A673 (cell line): ENCODE data around the gene INPP5E. TPM values are rescaled to one million over a fixed set of nuclear protein-coding genes. Genes with fewer than 3 reads are reported as not detected.

Experiments
- BruUV-seq: library from RNA; stranded (reverse); fragments of 400-500 nt; replicated peaks from 2 replicates; lab custom pipeline; 2021; lab: Mats Ljungman, UMichigan
- CTCF ChIA-PET: fragments of 300-600 bp; sonication (Branson Sonifier 250); formaldehyde crosslinking; loops from one replicate; lab custom pipeline; 2022; ENCODE audit warnings: antibody characterized with exemption; lab: Charles Lee
- POLR2A ChIA-PET: fragments of 300-600 bp; sonication (Branson Sonifier 250); formaldehyde crosslinking; loops from one replicate; lab custom pipeline; 2022; ENCODE audit warnings: antibody characterized with exemption; ENCODE audit not compliant: low non-redundant PET; lab: Charles Lee
- DNase-seq: peaks from one replicate; pipeline ENCODE4 v3.0.0-alpha.2; 2015; ENCODE audit warnings: low spot score
- H3K27ac ChIP-seq: fragments of 200-600 bp; sonication (generic); 2 replicates; pipeline ENCODE4 v1.5.1; 2016; ENCODE audit warnings: mixed run types, low read depth, mild to moderate bottlenecking, mixed read lengths, antibody characterized with exemption, low read length; ENCODE audit not compliant: poor library complexity, severe bottlenecking
- H3K27me3 ChIP-seq: fragments of 200-600 bp; sonication (generic); replicated peaks from 2 replicates; pipeline ENCODE4 v1.6.1; 2017; ENCODE audit warnings: mixed run types, low read depth, mild to moderate bottlenecking, mixed read lengths, antibody characterized with exemption, low read length; ENCODE audit not compliant: insufficient read depth, poor library complexity
- H3K36me3 ChIP-seq: fragments of 200-600 bp; sonication (generic); 2 replicates; pipeline ENCODE4 v1.6.1; 2016; ENCODE audit warnings: mixed run types, mild to moderate bottlenecking, mixed read lengths, antibody characterized with exemption, low read length; ENCODE audit not compliant: insufficient read depth, poor library complexity, severe bottlenecking
- H3K4me1 ChIP-seq: fragments of 200-600 bp; sonication (generic); 2 replicates; pipeline ENCODE4 v1.6.1; 2017; ENCODE audit warnings: mixed run types, mild to moderate bottlenecking, mixed read lengths, antibody characterized with exemption, low read length; ENCODE audit not compliant: insufficient read depth, poor library complexity, severe bottlenecking
- H3K4me3 ChIP-seq: fragments of 200-600 bp; sonication (generic); 2 replicates; pipeline ENCODE4 v1.5.1; 2016; ENCODE audit warnings: low read depth, mixed run types, mild to moderate bottlenecking, mixed read lengths, low read length; ENCODE audit not compliant: poor library complexity, severe bottlenecking
- H3K9me3 ChIP-seq: fragments of 200-600 bp; sonication (generic); 2 replicates; pipeline ENCODE4 v1.6.1; 2016; ENCODE audit warnings: mixed run types, low read depth, mild to moderate bottlenecking, mixed read lengths, antibody characterized with exemption, low read length; ENCODE audit not compliant: poor library complexity, severe bottlenecking
- CTCF ChIP-seq: fragments of 300-800, 200-600 bp; sonication (generic); conservative IDR thresholded peaks from 2 replicates; pipeline ENCODE4 v1.5.1; 2017; ENCODE audit warnings: low read depth, mild to moderate bottlenecking, antibody characterized with exemption, low read length, moderate library complexity, mixed read lengths
- EZH2 ChIP-seq: fragments of 200-600 bp; sonication (generic); IDR thresholded peaks from 2 replicates; pipeline ENCODE4 v1.6.1; 2017; ENCODE audit warnings: borderline replicate concordance, low read depth, mild to moderate bottlenecking, mixed read lengths, antibody characterized with exemption, low read length; ENCODE audit not compliant: poor library complexity, severe bottlenecking
- intact Hi-C: fragments of 100-400 bp; cut with micrococcal nuclease; formaldehyde crosslinking; loops from one replicate; pipeline ENCODE4 v1.10.0; 2022; ENCODE audit not compliant: unreplicated experiment
- total RNA-seq: library from RNA; stranded (reverse); gene quantifications from 2 replicates; pipeline ENCODE4 v1.2.3, GENCODE V29; 2021

Gene INPP5E
- total RNA-seq, 1 experiment from 2014 or later: 26.2 TPM

GRCh38 chr9:136396219-136396515 is 43.5 kb downstream of the INPP5E start:
- BruUV-seq: no TSS peak
- TF ChIP-seq CTCF (no peak), EZH2 (no peak)
- DNase-seq: no peak
- Histone ChIP-seq H3K4me3 (no peak overlapping the region), H3K27ac (no peak overlapping the region), H3K36me3 (peaks cover 62% of the 10 kb centered on the region), H3K4me1 (peaks cover 9% of the 10 kb centered on the region), H3K9me3 (no peaks in the 10 kb centered on the region), H3K27me3 (no peaks in the 10 kb centered on the region)
- POLR2A ChIA-PET: interaction anchor here (0.6 kb wide), 1 partner anchor 24 kb away, joined by 3 read pairs; no protein-coding TSS in a partner anchor
- intact Hi-C loops: no loop called here
- CTCF ChIA-PET: no interaction called here

GRCh38 chr9:136395345-136396218 is 44.1 kb downstream of the INPP5E start:
- TF ChIP-seq EZH2 (no peak), CTCF (no peak)
- no peak for DNase-seq
- ChIA-PET POLR2A (interaction anchor here (0.6 kb wide), 1 partner anchor 23 kb away, joined by 3 read pairs; no protein-coding TSS in a partner anchor), CTCF (no interaction called here)
- BruUV-seq: no TSS peak
- no peak overlapping the region for H3K27ac ChIP-seq
- intact Hi-C loops: no loop called here
- H3K36me3 ChIP-seq: peaks cover 68% of the 10 kb centered on the region
- no peak overlapping the region for H3K4me3 ChIP-seq
- no peaks in the 10 kb centered on the region for H3K9me3 ChIP-seq
- H3K27me3 ChIP-seq: no peaks in the 10 kb centered on the region
- peaks cover 8% of the 10 kb centered on the region for H3K4me1 ChIP-seq

- peaks cover 70% of the 10 kb centered on the region for H3K36me3 ChIP-seq
- H3K4me1 ChIP-seq: peaks cover 3% of the 10 kb centered on the region
- POLR2A ChIA-PET: no interaction called here
- no peak overlapping the region for H3K27ac ChIP-seq
- no peak for TF ChIP-seq CTCF
- no peak for TF ChIP-seq EZH2
- BruUV-seq: no TSS peak
- CTCF ChIA-PET: no interaction called here
- DNase-seq: no peak
- intact Hi-C loops: no loop called here
- no peaks in the 10 kb centered on the region for H3K27me3 ChIP-seq
- H3K4me3 ChIP-seq: no peak overlapping the region
- H3K9me3 ChIP-seq: no peaks in the 10 kb centered on the region
These were observed 44.7 kb downstream of the INPP5E start for GRCh38 chr9:136395020-136395340.
